H1 (cell line): ENCODE results near the gene EPHA1. TPM values are rescaled to one million over a fixed set of nuclear protein-coding genes. Genes with fewer than 3 reads are reported as not detected.

ENCODE experiments used
- CTCF ChIA-PET: fragments of 300-600 bp; sonication (Branson Sonifier 250); formaldehyde crosslinking; loops from one replicate; lab custom pipeline; 2021; ENCODE audit not compliant: partially characterized antibody; lab: Charles Lee
- POLR2A ChIA-PET: fragments of 300-600 bp; sonication (Branson Sonifier 250); formaldehyde crosslinking; loops from one replicate; lab custom pipeline; 2021; ENCODE audit warnings: inconsistent platforms; ENCODE audit not compliant: partially characterized antibody; lab: Charles Lee
- DNase-seq, 2 experiments: peaks; one replicate each; pipeline versions ENCODE4 v3.0.0 to v3.0.0-alpha.2; 2010 to 2022; ENCODE audit warnings: low spot score in 2 of 2, low read depth in 1 of 2, mixed read lengths in 1 of 2
- FAIRE-seq: peaks from 2 replicates; lab custom pipeline; 2011; peaks lifted over from hg19 to GRCh38; lab: Jason Lieb, UNC
- H2AFZ ChIP-seq: 2 replicates; pipeline ENCODE4 v1.8.1; 2012; ENCODE audit warnings: low read length, inconsistent platforms
- H2AK5ac ChIP-seq: 2 replicates; pipeline ENCODE4 v1.6.1; 2013; ENCODE audit warnings: low read depth, low read length
- H2BK120ac ChIP-seq: replicated peaks from 2 replicates; pipeline ENCODE3; 2013; ENCODE audit warnings: low read depth, low read length, inconsistent platforms
- H2BK12ac ChIP-seq: 2 replicates; pipeline ENCODE4 v1.6.1; 2013; ENCODE audit warnings: low read depth, low read length
- H2BK15ac ChIP-seq: 2 replicates; pipeline ENCODE4 v1.6.1; 2013; ENCODE audit warnings: low read length
- H2BK20ac ChIP-seq: 2 replicates; pipeline ENCODE4 v1.6.1; 2013; ENCODE audit warnings: low read length
- H2BK5ac ChIP-seq: 2 replicates; pipeline ENCODE4 v1.6.1; 2013; ENCODE audit warnings: low read depth, low read length
- H3K14ac ChIP-seq: 2 replicates; pipeline ENCODE4 v1.6.1; 2013; ENCODE audit warnings: inconsistent platforms; ENCODE audit not compliant: insufficient read length
- H3K18ac ChIP-seq: 2 replicates; pipeline ENCODE4 v1.6.1; 2013; ENCODE audit warnings: low read length; ENCODE audit errors: extremely low read depth
- H3K23ac ChIP-seq: 2 replicates; pipeline ENCODE4 v1.6.1; 2013; ENCODE audit warnings: inconsistent platforms; ENCODE audit not compliant: insufficient read length
- H3K23me2 ChIP-seq: 2 replicates; pipeline ENCODE4 v1.6.1; 2013; ENCODE audit warnings: low read depth, low read length
- H3K27ac ChIP-seq: 2 replicates; pipeline ENCODE4 v1.6.1; 2011; ENCODE audit warnings: low read depth, low read length, inconsistent platforms
- H3K27me3 ChIP-seq, 4 experiments: replicated peaks in 1 of 4; 1 replicate in 1 of 4; 2 replicates in 3 of 4; pipeline versions ENCODE4 v1.6.1 to v1.8.1; 2011 to 2013; ENCODE audit warnings: low read length in 3 of 4, mild to moderate bottlenecking in 3 of 4, inconsistent platforms in 2 of 4, mixed read lengths in 2 of 4, moderate library complexity in 1 of 4; ENCODE audit not compliant: control insufficient read depth in 3 of 4, insufficient read depth in 3 of 4; ENCODE audit errors: extremely low read depth in 1 of 4
- H3K36me3 ChIP-seq, 4 experiments: 2 replicates each; pipeline versions ENCODE4 v1.6.1 to v1.8.1; 2011 to 2013; ENCODE audit warnings: mild to moderate bottlenecking in 4 of 4, low read length in 3 of 4, moderate library complexity in 2 of 4, control low read depth in 1 of 4, inconsistent platforms in 1 of 4; ENCODE audit not compliant: insufficient read depth in 4 of 4, control insufficient read depth in 2 of 4
- H3K4ac ChIP-seq: replicated peaks from 2 replicates; pipeline ENCODE3; 2013; ENCODE audit warnings: low read length, low read depth, mixed read lengths, inconsistent platforms; ENCODE audit not compliant: insufficient read length
- H3K4me1 ChIP-seq, 4 experiments: replicated peaks in 1 of 4; 1 replicate in 1 of 4; 2 replicates in 3 of 4; pipeline versions ENCODE4 v1.6.1 to v1.8.1; 2011 to 2013; ENCODE audit warnings: low read length in 3 of 4, inconsistent platforms in 2 of 4, mixed read lengths in 1 of 4; ENCODE audit not compliant: insufficient read depth in 4 of 4, control insufficient read depth in 3 of 4
- H3K4me2 ChIP-seq, 2 experiments: 2 replicates each; pipeline versions ENCODE4 v1.6.1 to v1.8.1; 2011 to 2013; ENCODE audit warnings: low read depth in 2 of 2, low read length in 2 of 2, control low read depth in 1 of 2, inconsistent platforms in 1 of 2, mild to moderate bottlenecking in 1 of 2; ENCODE audit not compliant: insufficient read depth in 1 of 2
- H3K4me3 ChIP-seq, 4 experiments: fragments of 200-600, 300-600 bp in 1 of 4; sonication (generic), shearing (Covaris generic), sonication (Bioruptor Twin) in 1 of 4; 2 replicates each; pipeline versions ENCODE4 v1.5.1 to v1.8.1; 2011 to 2016; ENCODE audit warnings: low read length in 4 of 4, low read depth in 3 of 4, control low read depth in 2 of 4, inconsistent platforms in 2 of 4, mild to moderate bottlenecking in 2 of 4, mixed read lengths in 1 of 4, moderate library complexity in 1 of 4; ENCODE audit not compliant: insufficient read depth in 2 of 4; ENCODE audit errors: extremely low read depth in 1 of 4
- H3K56ac ChIP-seq: replicated peaks from 2 replicates; pipeline ENCODE3; 2013; ENCODE audit warnings: low read depth, mild to moderate bottlenecking, mixed read lengths, low read length, inconsistent platforms; ENCODE audit not compliant: insufficient read length
- H3K79me1 ChIP-seq: 2 replicates; pipeline ENCODE4 v1.6.1; 2013; ENCODE audit warnings: low read depth, low read length, control low read depth
- H3K79me2 ChIP-seq, 2 experiments: 2 replicates each; pipeline versions ENCODE4 v1.6.1 to v1.8.1; 2012 to 2013; ENCODE audit warnings: low read length in 2 of 2, mild to moderate bottlenecking in 2 of 2, inconsistent platforms in 1 of 2; ENCODE audit not compliant: insufficient read depth in 2 of 2, control insufficient read depth in 1 of 2
- H3K9ac ChIP-seq, 4 experiments: replicated peaks in 1 of 4; 1 replicate in 1 of 4; 2 replicates in 3 of 4; pipeline versions ENCODE4 v1.6.1 to v1.8.1; 2011 to 2013; ENCODE audit warnings: low read depth in 3 of 4, low read length in 3 of 4, control low read depth in 2 of 4, mild to moderate bottlenecking in 2 of 4, moderate library complexity in 2 of 4, inconsistent platforms in 1 of 4; ENCODE audit errors: extremely low read depth in 1 of 4
- H3K9me3 ChIP-seq, 2 experiments: 2 replicates each; pipeline versions ENCODE4 v1.6.1 to v1.8.1; 2012 to 2013; ENCODE audit warnings: mild to moderate bottlenecking in 2 of 2, moderate library complexity in 2 of 2, control low read depth in 1 of 2, inconsistent platforms in 1 of 2, low read depth in 1 of 2, low read length in 1 of 2, mixed read lengths in 1 of 2; ENCODE audit not compliant: insufficient read depth in 2 of 2
- H4K20me1 ChIP-seq, 2 experiments: replicated peaks in 1 of 2; 2 replicates each; pipeline versions ENCODE3 to v1.8.1; 2011 to 2013; ENCODE audit warnings: inconsistent platforms in 2 of 2, low read length in 2 of 2, mild to moderate bottlenecking in 1 of 2; ENCODE audit not compliant: insufficient read depth in 2 of 2, control insufficient read depth in 1 of 2
- H4K5ac ChIP-seq: 2 replicates; pipeline ENCODE4 v1.6.1; 2013; ENCODE audit warnings: low read length, low read depth, mixed read lengths, inconsistent platforms; ENCODE audit not compliant: insufficient read length
- H4K8ac ChIP-seq: 2 replicates; pipeline ENCODE4 v1.8.0; 2013; ENCODE audit warnings: mild to moderate bottlenecking, moderate library complexity, low read length, inconsistent platforms; ENCODE audit not compliant: insufficient read depth; ENCODE audit errors: extremely low read depth
- H4K91ac ChIP-seq: replicated peaks from 2 replicates; pipeline ENCODE3; 2013; ENCODE audit warnings: low read length, mixed read lengths, inconsistent platforms; ENCODE audit not compliant: insufficient read length
- BACH1 ChIP-seq: IDR thresholded peaks from 2 replicates; pipeline ENCODE4 v1.6.1; 2012; ENCODE audit warnings: low read length, improper control_type of control experiment
- CHD2 ChIP-seq: IDR thresholded peaks from 2 replicates; pipeline ENCODE4 v1.6.1; 2012; ENCODE audit warnings: low read length, improper control_type of control experiment
- FOSL1 ChIP-seq: IDR thresholded peaks from 2 replicates; pipeline ENCODE4 v1.6.1; 2011; ENCODE audit warnings: mild to moderate bottlenecking, low read depth, low read length, moderate library complexity; ENCODE audit not compliant: insufficient read depth
- HDAC6 ChIP-seq: IDR thresholded peaks from one replicate; pipeline ENCODE4 v1.7.1; 2012; ENCODE audit warnings: low read depth, mild to moderate bottlenecking, inconsistent platforms, low read length, moderate library complexity
- KDM5A ChIP-seq: fragments of 200-600 bp; IDR thresholded peaks from 2 replicates; pipeline ENCODE4 v1.7.1; 2012; ENCODE audit warnings: mild to moderate bottlenecking, low read length, inconsistent platforms, mixed read lengths
- NRF1 ChIP-seq: IDR thresholded peaks from 2 replicates; pipeline ENCODE4 v1.6.1; 2011; ENCODE audit warnings: mild to moderate bottlenecking, low read depth, low read length, improper control_type of control experiment
- PHF8 ChIP-seq: fragments of 200-600 bp; sonication (generic); conservative IDR thresholded peaks from 2 replicates; pipeline ENCODE4 v1.7.1; 2012; ENCODE audit warnings: low read depth, mild to moderate bottlenecking, inconsistent platforms, low read length, moderate library complexity
- POLR2AphosphoS5 ChIP-seq: IDR thresholded peaks from 2 replicates; pipeline ENCODE4 v1.6.1; 2011; ENCODE audit warnings: low read depth, low read length
- RAD21 ChIP-seq, 2 experiments: IDR thresholded peaks in 1 of 2; conservative IDR thresholded peaks in 1 of 2; 2 replicates each; pipeline ENCODE4 v1.6.1; 2011; ENCODE audit warnings: low read depth in 2 of 2, low read length in 2 of 2, improper control_type of control experiment in 1 of 2, inconsistent platforms in 1 of 2, mild to moderate bottlenecking in 1 of 2, moderate library complexity in 1 of 2
- RXRA ChIP-seq: IDR thresholded peaks from 2 replicates; pipeline ENCODE4 v1.6.1; 2011; ENCODE audit warnings: low read depth, mild to moderate bottlenecking, low read length, moderate library complexity; ENCODE audit not compliant: insufficient read depth
- TAF1 ChIP-seq: IDR thresholded peaks from 2 replicates; pipeline ENCODE4 v1.6.1; 2011; ENCODE audit warnings: mild to moderate bottlenecking, low read depth, low read length
- TEAD4 ChIP-seq: IDR thresholded peaks from 2 replicates; pipeline ENCODE4 v1.6.1; 2012; ENCODE audit warnings: low read depth, low read length, inconsistent platforms, mixed read lengths
- WGBS, 2 experiments: shearing (Covaris generic) in 1 of 2; methylation state at CpG; one replicate each; pipeline versions ENCODE4 v1.1.6 to v1.1.7; 2013 to 2015; ENCODE audit warnings: low lambda C conversion rate in 2 of 2, mixed read lengths in 2 of 2, inconsistent platforms in 1 of 2, low coverage in 1 of 2, missing lambda C conversion rate in 1 of 2; ENCODE audit not compliant: insufficient replicate concordance in 2 of 2, insufficient coverage in 1 of 2, insufficient read length in 1 of 2; ENCODE audit errors: extremely low coverage in 1 of 2, missing lambda C conversion rate in 1 of 2; 5-methylcytosine and 5-hydroxymethylcytosine counted together
- polyA plus RNA-seq, 7 experiments: library from polyadenylated mRNA; depleted of rRNA in 3 of 7; stranded (reverse) in 5 of 7; unstranded in 2 of 7; fragments of >200 nt in 5 of 7; fragments of 200-250 nt in 2 of 7; gene quantifications; 1 replicate in 5 of 7; 2 replicates in 1 of 7; 4 replicates in 1 of 7; pipeline versions ENCODE4 v1.2.1 to v1.2.3, GENCODE V29; 2011 to 2013; ENCODE audit warnings: missing spikeins in 2 of 7, mixed read lengths in 2 of 7
- total RNA-seq: library from RNA; stranded (reverse); fragmentation: NEBNext Ultra II Directional; extraction: Animal tissue kit (Norgen Biotek cat#: 25700); gene quantifications from 2 replicates; pipeline ENCODE4 v1.2.1, GENCODE V29; 2021
- TF ChIP-seq, protein P1 (sequence below): IDR thresholded peaks from 2 replicates; pipeline ENCODE4 v1.6.1; 2012; ENCODE audit warnings: low read length, inconsistent platforms

Gene EPHA1
- total and polyA plus RNA-seq, 2 of the 8 experiments (the other 6 are each of a cell fraction or from before 2014, with no cell fraction given), result 86.5 to 133 TPM

DNA sequence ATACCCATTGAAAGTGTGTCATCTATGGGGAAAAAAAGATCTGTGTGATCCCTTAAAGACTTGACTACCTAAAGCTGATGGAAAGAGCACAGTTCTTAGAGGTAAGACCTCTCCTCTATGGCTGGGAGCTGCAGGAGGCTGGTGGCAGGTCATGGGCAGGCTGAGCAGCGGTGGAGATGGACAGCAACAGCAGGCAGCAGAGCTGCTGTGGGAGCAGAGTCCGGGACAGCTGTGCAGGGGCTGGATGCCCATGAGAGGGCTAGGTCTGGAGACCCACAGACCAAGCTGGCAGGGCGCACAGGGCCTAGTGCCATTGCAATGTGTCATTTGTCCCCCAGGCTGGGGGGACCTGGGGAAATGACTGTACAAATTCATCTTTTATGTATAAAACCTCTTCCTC is 13.4 kb upstream of the EPHA1 start:
- CTCF ChIA-PET, result interaction anchor here (0.9 to 1.6 kb wide), 5 partner anchors 9 to 77 kb away, joined by 3 to 6 read pairs (median 4); no protein-coding TSS in a partner anchor
- no peak overlapping the region for H2AFZ ChIP-seq
- no peak overlapping the region for H2BK12ac ChIP-seq
- H2BK20ac ChIP-seq, result no peak overlapping the region
- H3K4me2 ChIP-seq, result no peak overlapping the region
- H4K8ac ChIP-seq, result no peak overlapping the region
- H3K36me3 ChIP-seq, result no peaks in the 10 kb centered on the region
- no peak overlapping the region for H2AK5ac ChIP-seq
- DNase-seq (no peak), FAIRE-seq (no peak)
- H3K18ac ChIP-seq, result no peak overlapping the region
- H3K79me2 ChIP-seq, result no peaks in the 10 kb centered on the region
- H3K9ac ChIP-seq, result no peak overlapping the region
- H3K27me3 ChIP-seq, result no peaks in the 10 kb centered on the region
- no peak overlapping the region for H2BK15ac ChIP-seq
- no peak overlapping the region for H3K56ac ChIP-seq
- POLR2A ChIA-PET, result interaction anchor here (1.3 kb wide), 1 partner anchor 15 kb away, joined by 7 read pairs; no protein-coding TSS in a partner anchor
- no peaks in the 10 kb centered on the region for H3K23me2 ChIP-seq
- no peak overlapping the region for H3K4me3 ChIP-seq
- peaks cover 2 to 6% (median 3%) of the 10 kb centered on the region in 4 experiments; a peak in 5 of 7 replicates for H3K4me1 ChIP-seq
- no peak overlapping the region for H3K27ac ChIP-seq
- no peaks in the 10 kb centered on the region for H4K20me1 ChIP-seq
- no peak overlapping the region for H4K5ac ChIP-seq
- no peak overlapping the region for H3K4ac ChIP-seq
- H3K23ac ChIP-seq, result no peak overlapping the region
- H3K14ac ChIP-seq, result no peak overlapping the region
- H3K9me3 ChIP-seq, result peaks cover 6 to 9% of the 10 kb centered on the region in 2 experiments
- H2BK5ac ChIP-seq, result no peak overlapping the region
- no peak overlapping the region for H2BK120ac ChIP-seq
- H3K79me1 ChIP-seq, result no peaks in the 10 kb centered on the region
- no peak overlapping the region for H4K91ac ChIP-seq
- WGBS, 2 experiments, result 78% methylated on average over 3 of the region's 3 CpGs; no CpG with 5 or more reads in 1 of the 2 experiments
- TF ChIP-seq POLR2AphosphoS5, result no peak
- TF ChIP-seq RAD21 (IDR thresholded peaks at IDR 0.05 in 1 of 2, conservative IDR thresholded peaks at IDR 0.05 in 1 of 2; ENCODE audit: low read depth in 2 of 2, low read length in 2 of 2), result no peak
- no peak for TF ChIP-seq RXRA
- no peak for TF ChIP-seq BACH1
- TF ChIP-seq KDM5A, result no peak
- no peak for TF ChIP-seq PHF8
- TF ChIP-seq FOSL1, result no peak
- TF ChIP-seq, protein P1, sequence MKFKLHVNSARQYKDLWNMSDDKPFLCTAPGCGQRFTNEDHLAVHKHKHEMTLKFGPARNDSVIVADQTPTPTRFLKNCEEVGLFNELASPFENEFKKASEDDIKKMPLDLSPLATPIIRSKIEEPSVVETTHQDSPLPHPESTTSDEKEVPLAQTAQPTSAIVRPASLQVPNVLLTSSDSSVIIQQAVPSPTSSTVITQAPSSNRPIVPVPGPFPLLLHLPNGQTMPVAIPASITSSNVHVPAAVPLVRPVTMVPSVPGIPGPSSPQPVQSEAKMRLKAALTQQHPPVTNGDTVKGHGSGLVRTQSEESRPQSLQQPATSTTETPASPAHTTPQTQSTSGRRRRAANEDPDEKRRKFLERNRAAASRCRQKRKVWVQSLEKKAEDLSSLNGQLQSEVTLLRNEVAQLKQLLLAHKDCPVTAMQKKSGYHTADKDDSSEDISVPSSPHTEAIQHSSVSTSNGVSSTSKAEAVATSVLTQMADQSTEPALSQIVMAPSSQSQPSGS, result no peak
- TF ChIP-seq NRF1, result no peak
- no peak for TF ChIP-seq TAF1
- TF ChIP-seq TEAD4, result no peak
- TF ChIP-seq HDAC6, result no peak
- TF ChIP-seq CHD2, result no peak
